Thyroid gland (tissue), 4 donors: ENCODE data around the gene ATAD3B. TPM values are rescaled to one million over a fixed set of nuclear protein-coding genes. Genes with fewer than 3 reads are reported as not detected.

ENCODE experiments used
- DNase-seq, 2 donors: peaks; one replicate each; pipeline ENCODE4 v3.0.0-alpha.2; 2019
- H3K27ac ChIP-seq, 3 donors: fragments of 200-600 bp; sonication (generic); 1 replicate in 2 of 3; 2 replicates in 1 of 3; pipeline ENCODE4 v1.5.1; 2016 to 2019; ENCODE audit warnings: mild to moderate bottlenecking in 1 of 3, moderate library complexity in 1 of 3
- H3K27me3 ChIP-seq: fragments of 200-600 bp; sonication (generic); one replicate; pipeline ENCODE4 v1.5.1; 2019
- H3K36me3 ChIP-seq, 2 donors: fragments of 200-600 bp; sonication (generic); one replicate each; pipeline ENCODE4 v1.5.1; 2016 to 2019
- H3K4me1 ChIP-seq, 2 donors: fragments of 200-600 bp; sonication (generic); one replicate each; pipeline ENCODE4 v1.5.1; 2017 to 2019
- H3K4me3 ChIP-seq, 3 donors: fragments of 200-600 bp; sonication (generic); replicated peaks in 1 of 3; 1 replicate in 2 of 3; 2 replicates in 1 of 3; pipeline ENCODE4 v1.5.1; 2016; ENCODE audit warnings: mild to moderate bottlenecking in 1 of 3
- H3K9me3 ChIP-seq: fragments of 200-600 bp; sonication (generic); one replicate; pipeline ENCODE4 v1.5.1; 2017
- POLR2A ChIP-seq, 2 donors: fragments of 450-650 bp; IDR thresholded peaks; one replicate each; pipeline ENCODE4 v1.6.1; 2017; ENCODE audit warnings: antibody characterized with exemption in 2 of 2, mild to moderate bottlenecking in 2 of 2, moderate library complexity in 1 of 2
- WGBS, 2 donors: methylation state at CpG; one replicate each; pipeline ENCODE4 v1.1.5; 2017; 5-methylcytosine and 5-hydroxymethylcytosine counted together
- intact Hi-C: fragments of 100-400 bp; cut with DNase I; formaldehyde crosslinking; loops from one replicate; pipeline ENCODE4 v1.15.1; 2023
- total RNA-seq, 4 donors: library from RNA; depleted of rRNA; stranded (reverse); fragments of >200 nt; gene quantifications; one replicate each; pipeline ENCODE4 v1.2.3, GENCODE V29; 2016
- TF ChIP-seq, protein P1 (sequence below), 6 experiments: fragments of 200-600 bp in 3 of 6; fragments of 450-650 bp in 3 of 6; sonication (generic) in 3 of 6; IDR thresholded peaks; one replicate each; pipeline ENCODE4 v1.5.1; 2016 to 2019; ENCODE audit warnings: antibody characterized with exemption in 6 of 6, mild to moderate bottlenecking in 2 of 6, inconsistent platforms in 1 of 6, moderate library complexity in 1 of 6

Gene ATAD3B
- total RNA-seq, 4 donors from 2014 or later = 13.8 to 29.1 (median 15.0) TPM

DNA sequence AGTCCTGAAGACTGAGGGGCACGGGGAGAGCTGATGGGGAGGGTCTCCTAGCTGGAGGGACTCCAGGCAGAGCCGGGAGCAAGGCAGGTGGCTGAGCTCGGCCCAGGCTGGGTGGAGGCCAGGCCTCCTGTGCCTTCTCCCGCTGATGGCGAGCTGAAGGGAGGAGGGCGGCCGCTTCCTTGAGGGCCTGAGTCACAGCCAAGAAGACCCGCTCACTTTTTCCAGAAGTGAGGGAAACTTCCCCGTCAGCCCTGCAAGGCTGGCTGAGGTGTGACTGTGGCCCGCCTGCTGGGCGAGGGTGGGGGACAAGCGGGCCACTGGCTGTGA, 37.8 kb upstream of the ATAD3B start:
- Histone ChIP-seq H3K27ac (peak overlapping the region; percentile 16 to 59 (median 26)), H3K4me1 (peaks cover 16 to 70% of the 10 kb centered on the region in 2 donors), H3K4me3 (no peak overlapping the region), H3K36me3 (no peaks in the 10 kb centered on the region), H3K27me3 (no peaks in the 10 kb centered on the region), H3K9me3 (no peaks in the 10 kb centered on the region)
- no peak for DNase-seq
- WGBS, 2 donors = 27 to 65% methylated on average over 6 to 9 of the region's 12 CpGs
- intact Hi-C loops = no loop called here
- TF ChIP-seq, protein P1, sequence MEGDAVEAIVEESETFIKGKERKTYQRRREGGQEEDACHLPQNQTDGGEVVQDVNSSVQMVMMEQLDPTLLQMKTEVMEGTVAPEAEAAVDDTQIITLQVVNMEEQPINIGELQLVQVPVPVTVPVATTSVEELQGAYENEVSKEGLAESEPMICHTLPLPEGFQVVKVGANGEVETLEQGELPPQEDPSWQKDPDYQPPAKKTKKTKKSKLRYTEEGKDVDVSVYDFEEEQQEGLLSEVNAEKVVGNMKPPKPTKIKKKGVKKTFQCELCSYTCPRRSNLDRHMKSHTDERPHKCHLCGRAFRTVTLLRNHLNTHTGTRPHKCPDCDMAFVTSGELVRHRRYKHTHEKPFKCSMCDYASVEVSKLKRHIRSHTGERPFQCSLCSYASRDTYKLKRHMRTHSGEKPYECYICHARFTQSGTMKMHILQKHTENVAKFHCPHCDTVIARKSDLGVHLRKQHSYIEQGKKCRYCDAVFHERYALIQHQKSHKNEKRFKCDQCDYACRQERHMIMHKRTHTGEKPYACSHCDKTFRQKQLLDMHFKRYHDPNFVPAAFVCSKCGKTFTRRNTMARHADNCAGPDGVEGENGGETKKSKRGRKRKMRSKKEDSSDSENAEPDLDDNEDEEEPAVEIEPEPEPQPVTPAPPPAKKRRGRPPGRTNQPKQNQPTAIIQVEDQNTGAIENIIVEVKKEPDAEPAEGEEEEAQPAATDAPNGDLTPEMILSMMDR (IDR thresholded peaks at IDR 0.05) = no peak
- TF ChIP-seq POLR2A (IDR thresholded peaks at IDR 0.05) = no peak

- no peak for TF ChIP-seq POLR2A (IDR thresholded peaks at IDR 0.05)
- TF ChIP-seq, protein P1 (IDR thresholded peaks at IDR 0.05) = no peak
- H3K4me3 ChIP-seq = no peak overlapping the region
- WGBS, 2 donors = 13 to 17% methylated on average over 11 to 17 of the region's 32 CpGs
- DNase-seq = peak; percentile 49 to 60
- H3K36me3 ChIP-seq = no peaks in the 10 kb centered on the region
- no peaks in the 10 kb centered on the region for H3K27me3 ChIP-seq
- H3K9me3 ChIP-seq = no peaks in the 10 kb centered on the region
- peaks cover 16 to 70% of the 10 kb centered on the region in 2 donors for H3K4me1 ChIP-seq
- intact Hi-C loops = no loop called here
- peak overlapping the region in 2 of 3 donors; percentile 16 to 59 for H3K27ac ChIP-seq
Measured at GRCh38 chr1:1434131-1434823, 37.3 kb upstream of the ATAD3B start.

- peak overlapping the region in 2 of 3 donors; percentile 16 to 59 for H3K27ac ChIP-seq
- DNase-seq = no peak
- intact Hi-C loops = no loop called here
- peaks cover 16 to 66% of the 10 kb centered on the region in 2 donors for H3K4me1 ChIP-seq
- 72 to 74% methylated on average over 2 to 4 of the region's 4 CpGs for WGBS, 2 donors
- no peaks in the 10 kb centered on the region for H3K27me3 ChIP-seq
- H3K9me3 ChIP-seq = no peaks in the 10 kb centered on the region
- H3K36me3 ChIP-seq = no peaks in the 10 kb centered on the region
- TF ChIP-seq, protein P1 (IDR thresholded peaks at IDR 0.05) = no peak
- no peak for TF ChIP-seq POLR2A (IDR thresholded peaks at IDR 0.05)
- no peak overlapping the region for H3K4me3 ChIP-seq
Measured at GRCh38 chr1:1434824-1435105, 36.8 kb upstream of the ATAD3B start.

- DNase-seq = peak; percentile 45 to 46
Measured at GRCh38 chr1:1435106-1435903, 36.3 kb upstream of the ATAD3B start, which contains the start of gene VWA1. Gene VWA1, plus strand, starts transcription at chr1:1435690. Its CDS starts 59 bp downstream, at chr1:1435749.

More at GRCh38 chr1:1435106-1435903, 36.3 kb upstream of the ATAD3B start, which contains the start of gene VWA1:
- H3K27ac ChIP-seq = peak within 1 kb of the TSS in 2 of 3 donors; percentile 16 to 59
- peaks cover 12 to 61% of the 10 kb centered on the region in 2 donors for H3K4me1 ChIP-seq
- 51 to 92% methylated on average over 7 to 16 of the region's 89 CpGs for WGBS, 2 donors
- no peaks in the 10 kb centered on the region for H3K9me3 ChIP-seq
- peak within 1 kb of the TSS in 1 of 3 donors; percentile 26 for H3K4me3 ChIP-seq
- no peaks in the 10 kb centered on the region for H3K27me3 ChIP-seq
- intact Hi-C loops = no loop called here
- H3K36me3 ChIP-seq = no peaks in the 10 kb centered on the region
- TF ChIP-seq, protein P1 (IDR thresholded peaks at IDR 0.05) = no peak
- no peak for TF ChIP-seq POLR2A (IDR thresholded peaks at IDR 0.05)
